Omental fat pad (tissue), 4 donors: ENCODE measurements around the gene THBS1. TPM values are rescaled to one million over a fixed set of nuclear protein-coding genes. Genes with fewer than 3 reads are reported as not detected.
A peak's percentile ranks its signal among the peaks of the same experiment; 100 is the strongest.

ENCODE experiments used
- ATAC-seq: fragments of 150-250 bp; one replicate; pipeline ENCODE4 v1.9.1; 2016; ENCODE audit warnings: mild to moderate bottlenecking, moderate library complexity; ENCODE audit not compliant: low FRiP score
- DNase-seq: peaks from one replicate; pipeline ENCODE4 v3.0.0-alpha.2; 2019; ENCODE audit warnings: low spot score
- CTCF ChIP-seq, 3 donors: fragments of 450-650 bp; IDR thresholded peaks; one replicate each; pipeline ENCODE4 v1.5.1; 2016 to 2017; ENCODE audit warnings: antibody characterized with exemption in 3 of 3, mild to moderate bottlenecking in 3 of 3, moderate library complexity in 2 of 3
- total RNA-seq, 4 donors: library from RNA; depleted of rRNA; stranded (reverse); fragments of >200 nt; gene quantifications; one replicate each; pipeline ENCODE4 v1.1.0, GENCODE V29; 2016

THBS1 gene
- total RNA-seq, 4 donors from 2014 or later: 690 to 4,169 (median 2,356) TPM

DNA sequence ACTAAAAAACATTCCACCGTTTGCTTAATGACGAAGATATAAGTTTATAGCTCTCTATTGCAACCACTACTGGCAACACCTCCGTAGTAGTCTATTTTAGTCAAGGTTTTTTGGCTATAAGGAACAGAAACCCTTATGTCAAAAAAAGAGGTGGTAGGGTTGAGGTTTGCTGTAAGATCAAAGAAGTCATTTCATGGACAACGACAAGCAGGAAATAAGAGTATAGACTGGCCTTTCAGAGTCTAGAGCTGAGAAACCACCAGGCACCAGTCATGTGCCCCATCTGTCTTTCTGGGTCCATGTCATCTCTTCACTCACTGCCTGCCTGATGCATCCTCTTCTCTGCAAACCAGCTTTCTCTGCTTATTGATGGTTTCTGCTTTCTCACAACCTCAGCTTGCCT lies 42.7 kb downstream of the THBS1 start:
- no peak for ATAC-seq

GRCh38 chr15:39624806-39625205 lies 43.9 kb downstream of the THBS1 start:
- ATAC-seq (peak; percentile 60), DNase-seq (no peak)
- no peak for TF ChIP-seq CTCF (IDR thresholded peaks at IDR 0.05)

More for the DNA sequence above, 42.7 kb downstream of the THBS1 start:
- DNase-seq: no peak
- no peak for TF ChIP-seq CTCF (IDR thresholded peaks at IDR 0.05)

DNA sequence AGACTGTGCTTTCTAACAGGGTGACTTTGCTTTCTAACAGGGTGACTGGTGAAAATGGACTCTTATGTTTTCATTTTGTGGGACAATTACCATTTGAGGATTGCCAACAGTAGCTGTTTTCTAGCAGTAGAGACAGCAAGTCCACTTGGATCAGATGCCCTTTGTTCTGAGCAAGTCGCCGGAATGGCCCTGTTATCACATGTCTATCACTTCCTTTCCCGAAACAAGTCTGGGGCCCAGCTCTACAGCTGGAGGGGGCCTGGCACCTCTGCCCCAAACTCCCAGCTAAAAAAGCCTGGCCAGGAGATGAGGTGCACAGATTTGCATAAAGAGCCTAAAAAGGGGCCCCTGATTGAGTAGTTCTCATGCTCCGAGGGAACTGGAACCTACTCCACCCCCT lies 44.6 kb downstream of the THBS1 start:
- DNase-seq: no peak
- no peak for TF ChIP-seq CTCF (IDR thresholded peaks at IDR 0.05)
- no peak for ATAC-seq

- DNase-seq (no peak), ATAC-seq (no peak)
- no peak for TF ChIP-seq CTCF (IDR thresholded peaks at IDR 0.05)
Observed at GRCh38 chr15:39625856-39626255, 45.0 kb downstream of the THBS1 start.

DNA sequence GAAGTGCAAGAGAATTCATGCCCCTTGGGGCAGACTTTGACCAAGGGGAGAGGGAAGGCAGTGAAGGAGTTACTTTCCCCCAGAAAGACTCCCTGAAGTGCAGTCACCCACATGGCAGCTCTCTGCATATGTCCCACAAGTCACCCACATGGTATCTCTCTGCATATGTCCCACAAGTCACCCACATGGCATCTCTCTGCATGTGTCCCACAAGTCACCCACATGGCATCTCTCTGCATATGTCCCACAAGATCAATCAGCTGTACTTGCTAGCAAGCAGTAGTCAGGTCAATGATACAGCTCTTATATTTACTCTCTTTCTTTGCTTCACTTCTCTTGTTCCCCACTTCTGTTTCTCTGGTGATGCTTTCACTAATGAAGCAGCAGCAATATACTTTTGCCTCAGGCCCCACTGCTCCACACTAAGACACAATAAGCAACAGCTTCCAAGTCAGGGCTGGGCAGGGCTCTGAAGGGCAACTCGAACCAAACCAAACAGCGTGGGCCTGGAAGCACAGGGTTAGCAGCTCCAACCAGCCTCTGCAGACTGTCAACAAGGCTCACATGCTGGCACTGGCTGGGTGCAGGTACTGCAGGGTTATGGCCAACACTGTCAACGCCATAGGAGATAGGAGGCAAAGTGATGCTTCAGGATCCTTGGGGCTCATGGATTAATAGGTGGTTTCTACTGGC lies 46.7 kb downstream of the THBS1 start:
- no peak for DNase-seq
- no peak for TF ChIP-seq CTCF (IDR thresholded peaks at IDR 0.05)
- no peak for ATAC-seq

- no peak for ATAC-seq
- TF ChIP-seq CTCF (IDR thresholded peaks at IDR 0.05): no peak
- DNase-seq: no peak
Observed at GRCh38 chr15:39628144-39628508, 47.2 kb downstream of the THBS1 start.

DNA sequence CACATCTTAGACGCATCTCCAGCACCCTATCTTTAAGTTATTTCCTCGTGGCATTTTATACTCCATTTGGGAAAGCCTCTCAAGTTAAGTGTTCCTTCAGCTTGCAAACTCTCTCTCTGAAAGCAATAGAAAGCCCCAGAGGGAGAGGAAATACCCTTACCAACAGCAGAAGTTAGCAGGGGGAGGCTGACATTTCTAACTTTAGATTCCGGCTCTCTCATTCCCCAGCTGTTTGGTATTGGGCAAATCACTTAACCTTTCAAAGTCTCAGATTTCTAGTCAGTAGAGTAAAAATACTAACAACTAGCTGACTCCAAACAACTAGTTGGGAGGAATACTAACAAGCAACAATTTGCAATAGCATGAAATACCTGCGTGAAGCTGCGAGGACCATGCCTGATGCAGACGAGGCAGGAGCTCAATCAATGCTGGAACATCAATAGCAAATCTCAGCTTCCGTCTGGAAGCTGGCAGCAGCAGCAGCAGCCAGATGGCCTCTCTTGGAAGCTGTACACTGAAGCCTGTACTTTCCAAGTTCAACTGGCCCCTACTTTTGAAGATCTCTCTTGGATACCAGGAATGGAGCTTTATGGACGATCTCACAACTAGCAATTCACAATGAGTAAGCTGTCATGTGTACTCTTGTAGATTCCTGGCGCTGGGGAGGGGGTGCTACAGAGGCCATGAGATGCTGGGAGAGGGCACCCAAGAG lies 47.8 kb downstream of the THBS1 start:
- DNase-seq (no peak), ATAC-seq (no peak)
- no peak for TF ChIP-seq CTCF (IDR thresholded peaks at IDR 0.05)
